ENCODE data around the gene MMP12. TPM values are rescaled to one million over a fixed set of nuclear protein-coding genes. Genes with fewer than 3 reads are reported as not detected.

Gene MMP12
- total and polyA plus RNA-seq, 4 donors, result 0.09 TPM; not detected in 3

- Histone ChIP-seq H3K27me3 (ENCODE audit: control insufficient read depth, insufficient read depth, low read length) (no peaks in the 10 kb centered on the region), H3K4me3 (ENCODE audit: low read depth, low read length) (no peak overlapping the region), H3K27ac (ENCODE audit: low read depth, low read length) (no peak overlapping the region), H3K4me1 (ENCODE audit: control insufficient read depth, insufficient read depth, low read length) (peaks cover 4% of the 10 kb centered on the region), H3K9me3 (ENCODE audit: control insufficient read depth, insufficient read depth, low read length) (no peaks in the 10 kb centered on the region), H3K36me3 (ENCODE audit: control insufficient read depth, insufficient read depth, low read length) (no peaks in the 10 kb centered on the region)
- DNase-seq (ENCODE audit: low read depth in 4 of 6, low spot score in 6 of 6), result no peak
- WGBS (ENCODE audit: insufficient coverage), result 83% methylated on average over 3 of the region's 3 CpGs
Measured at GRCh38 chr11:102836290-102836875, 38.4 kb downstream of the MMP12 start.

GRCh38 chr11:102833731-102834130 is 41.1 kb downstream of the MMP12 start:
- 92% methylated on average over 2 of the region's 2 CpGs for WGBS (ENCODE audit: insufficient coverage)
- H3K4me3 ChIP-seq (ENCODE audit: low read depth, low read length), result no peak overlapping the region
- no peaks in the 10 kb centered on the region for H3K9me3 ChIP-seq (ENCODE audit: control insufficient read depth, insufficient read depth, low read length)
- H3K27ac ChIP-seq (ENCODE audit: low read depth, low read length), result no peak overlapping the region
- no peak for DNase-seq (ENCODE audit: low read depth in 4 of 6, low spot score in 6 of 6)
- no peaks in the 10 kb centered on the region for H3K36me3 ChIP-seq (ENCODE audit: control insufficient read depth, insufficient read depth, low read length)
- peaks cover 2% of the 10 kb centered on the region for H3K27me3 ChIP-seq (ENCODE audit: control insufficient read depth, insufficient read depth, low read length)
- peaks cover 4% of the 10 kb centered on the region for H3K4me1 ChIP-seq (ENCODE audit: control insufficient read depth, insufficient read depth, low read length)

DNA sequence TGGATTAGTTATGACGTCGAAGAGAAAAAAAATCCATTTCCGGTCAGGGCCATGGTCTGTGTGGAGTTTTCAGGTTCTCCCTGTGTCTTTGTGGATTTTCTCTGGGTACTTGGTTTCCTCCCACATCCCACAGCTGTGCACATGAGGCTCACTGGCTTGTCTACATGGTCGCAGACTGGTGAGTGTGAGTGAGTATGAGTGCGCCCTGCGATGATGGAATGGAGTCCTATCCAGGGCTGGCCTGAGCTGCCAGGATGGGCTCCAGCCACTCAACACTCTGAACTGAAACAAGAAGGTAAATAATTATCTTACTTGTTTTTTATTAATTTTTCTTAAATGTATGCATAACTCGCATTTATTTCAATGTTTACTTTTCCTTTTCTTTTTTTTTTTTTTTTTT is 42.2 kb downstream of the MMP12 start:
- Histone ChIP-seq H3K27ac (ENCODE audit: low read depth, low read length) (no peak overlapping the region), H3K9me3 (ENCODE audit: control insufficient read depth, insufficient read depth, low read length) (no peaks in the 10 kb centered on the region), H3K4me1 (ENCODE audit: control insufficient read depth, insufficient read depth, low read length) (peaks cover 4% of the 10 kb centered on the region), H3K4me3 (ENCODE audit: low read depth, low read length) (no peak overlapping the region), H3K27me3 (ENCODE audit: control insufficient read depth, insufficient read depth, low read length) (peaks cover 2% of the 10 kb centered on the region), H3K36me3 (ENCODE audit: control insufficient read depth, insufficient read depth, low read length) (no peaks in the 10 kb centered on the region)
- no peak for DNase-seq (ENCODE audit: low read depth in 4 of 6, low spot score in 6 of 6)
- 100% methylated on average over 2 of the region's 7 CpGs for WGBS (ENCODE audit: insufficient coverage)

DNA sequence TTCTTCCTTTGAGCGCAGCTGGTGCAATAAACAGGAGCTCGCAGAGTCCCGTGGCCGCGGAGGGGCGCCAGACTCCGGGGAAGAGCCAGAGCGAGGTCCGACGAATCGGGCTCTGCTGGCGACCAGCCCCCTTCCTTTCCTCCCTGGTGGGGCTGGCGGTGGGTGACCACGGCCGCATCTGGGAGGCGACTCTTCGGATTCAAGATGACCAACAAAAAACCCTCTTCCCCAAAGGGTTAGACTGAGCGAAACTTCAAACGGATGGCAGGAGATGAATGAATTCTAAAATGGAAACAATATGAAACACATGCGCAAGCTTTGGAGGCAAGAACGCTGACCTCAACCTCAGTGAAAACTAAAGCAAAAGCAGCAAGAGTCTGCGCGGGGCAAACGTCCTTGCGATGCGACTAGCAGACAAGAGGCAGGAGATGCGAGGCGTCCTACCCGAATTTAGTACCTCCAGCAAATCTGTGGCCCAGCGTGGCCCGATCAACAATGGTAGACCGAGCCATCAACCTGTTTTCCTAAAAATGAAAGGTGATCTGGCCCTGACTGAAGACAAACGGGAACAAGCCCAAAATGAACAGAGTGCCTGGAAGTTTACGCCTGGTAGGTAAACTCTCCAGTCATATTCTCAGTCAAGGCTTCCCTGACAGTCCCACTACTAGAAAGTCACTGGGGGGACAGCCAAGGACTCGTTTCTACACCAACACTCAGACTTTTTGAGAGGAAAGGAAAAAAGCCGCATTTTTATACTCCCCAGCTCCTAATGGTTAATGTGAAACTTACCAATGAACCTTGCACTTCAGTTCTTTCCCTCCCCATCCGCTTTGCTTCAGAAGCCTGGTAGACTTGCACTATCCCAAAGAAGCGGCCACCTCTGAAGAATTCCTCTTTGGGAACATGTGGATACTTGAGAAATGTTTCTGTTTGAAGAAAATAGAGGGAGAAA is 43.0 kb downstream of the MMP12 start:
- DNase-seq (ENCODE audit: low read depth in 4 of 6, low spot score in 6 of 6), result peak in 2 of 6 donors; percentile 34 to 60
- 38% methylated on average over 30 of the region's 38 CpGs for WGBS (ENCODE audit: insufficient coverage)
- Histone ChIP-seq H3K9me3 (ENCODE audit: control insufficient read depth, insufficient read depth, low read length) (no peaks in the 10 kb centered on the region), H3K4me1 (ENCODE audit: control insufficient read depth, insufficient read depth, low read length) (peaks cover 4% of the 10 kb centered on the region), H3K36me3 (ENCODE audit: control insufficient read depth, insufficient read depth, low read length) (no peaks in the 10 kb centered on the region), H3K27ac (ENCODE audit: low read depth, low read length) (no peak overlapping the region), H3K27me3 (ENCODE audit: control insufficient read depth, insufficient read depth, low read length) (peaks cover 2% of the 10 kb centered on the region), H3K4me3 (ENCODE audit: low read depth, low read length) (peak overlapping the region; percentile 21)

- no peaks in the 10 kb centered on the region for H3K36me3 ChIP-seq (ENCODE audit: control insufficient read depth, insufficient read depth, low read length)
- no peak for DNase-seq (ENCODE audit: low read depth in 4 of 6, low spot score in 6 of 6)
- H3K27ac ChIP-seq (ENCODE audit: low read depth, low read length), result no peak overlapping the region
- H3K4me1 ChIP-seq (ENCODE audit: control insufficient read depth, insufficient read depth, low read length), result peaks cover 4% of the 10 kb centered on the region
- peaks cover 2% of the 10 kb centered on the region for H3K27me3 ChIP-seq (ENCODE audit: control insufficient read depth, insufficient read depth, low read length)
- H3K4me3 ChIP-seq (ENCODE audit: low read depth, low read length), result no peak overlapping the region
- 67% methylated on average over 1 of the region's 2 CpGs for whole genome bisulfite sequencing (ENCODE audit: insufficient coverage)
- H3K9me3 ChIP-seq (ENCODE audit: control insufficient read depth, insufficient read depth, low read length), result peaks cover 1% of the 10 kb centered on the region
Measured at GRCh38 chr11:102831128-102831488, 43.7 kb downstream of the MMP12 start.

DNA sequence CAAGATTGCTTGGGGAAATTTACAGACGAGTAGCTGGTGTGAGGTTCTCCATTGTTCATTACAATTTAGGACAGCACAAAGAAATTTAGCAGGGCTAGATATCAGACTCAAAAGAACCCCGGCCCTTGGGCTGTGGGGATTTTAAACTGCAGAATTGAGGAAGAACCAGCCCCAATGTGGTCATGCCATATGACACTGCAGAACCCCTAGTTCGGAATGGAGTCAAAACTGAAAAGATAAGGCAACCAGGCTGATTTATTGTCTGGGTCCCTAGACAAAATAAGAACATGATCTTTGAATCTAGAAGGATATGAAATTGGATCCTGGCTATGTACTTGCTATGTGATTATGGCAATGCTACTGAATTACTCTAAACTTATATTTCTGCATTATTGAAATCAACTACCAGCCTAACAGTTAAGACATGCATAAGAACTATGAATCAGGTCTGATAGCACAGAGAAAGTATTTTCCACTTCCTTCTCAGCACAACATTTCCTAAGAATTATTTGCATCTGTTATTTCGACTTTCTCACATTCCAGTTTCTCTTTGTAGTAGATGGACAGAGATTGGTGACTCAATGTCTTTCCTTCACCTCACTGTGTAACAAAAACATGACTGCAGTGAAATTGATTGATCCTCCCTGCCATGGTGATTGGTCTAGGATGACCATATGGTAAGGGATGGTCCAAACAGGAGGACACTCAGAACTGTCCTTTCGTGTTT is 44.6 kb downstream of the MMP12 start:
- WGBS (ENCODE audit: insufficient coverage), result 87% methylated on average over 3 of the region's 5 CpGs
- no peak overlapping the region for H3K4me3 ChIP-seq (ENCODE audit: low read depth, low read length)

DNA sequence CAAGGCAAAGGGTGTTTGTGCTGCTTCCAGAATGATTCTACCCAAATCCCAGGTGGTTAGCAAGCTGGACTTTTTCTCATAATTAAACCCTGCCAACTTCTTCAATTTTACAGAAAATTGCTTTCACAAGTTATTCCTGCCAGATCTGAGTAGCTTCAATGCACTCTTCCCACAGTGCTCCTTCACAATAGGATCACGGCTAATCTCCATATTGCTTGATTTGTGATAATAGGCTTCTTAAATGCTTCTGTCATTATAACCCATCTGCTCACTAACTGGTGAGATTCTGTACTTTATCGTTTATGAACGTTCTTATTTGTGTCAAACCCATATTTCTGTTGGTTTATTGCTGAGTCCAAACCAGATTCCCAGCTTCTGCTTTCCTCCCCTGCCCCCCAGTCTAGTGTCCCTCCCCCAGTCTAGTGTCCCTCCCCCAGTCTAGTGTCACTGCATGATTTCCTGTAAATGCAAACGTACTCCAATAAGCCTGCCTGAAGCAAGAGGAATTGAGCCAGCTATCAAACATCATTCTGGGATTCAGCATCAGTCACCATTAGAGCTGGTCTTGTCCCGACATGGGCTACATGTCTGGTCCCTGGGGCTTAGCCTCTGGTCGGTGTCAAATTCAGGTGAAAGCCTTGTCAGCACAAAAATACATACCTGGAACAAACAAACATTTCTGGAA is 45.3 kb downstream of the MMP12 start:
- WGBS (ENCODE audit: insufficient coverage), result 50% methylated on average over 3 of the region's 6 CpGs
- Histone ChIP-seq H3K27ac (ENCODE audit: low read depth, low read length) (no peak overlapping the region), H3K27me3 (ENCODE audit: control insufficient read depth, insufficient read depth, low read length) (peaks cover 2% of the 10 kb centered on the region), H3K9me3 (ENCODE audit: control insufficient read depth, insufficient read depth, low read length) (peaks cover 3% of the 10 kb centered on the region), H3K4me1 (ENCODE audit: control insufficient read depth, insufficient read depth, low read length) (peaks cover 4% of the 10 kb centered on the region), H3K36me3 (ENCODE audit: control insufficient read depth, insufficient read depth, low read length) (no peaks in the 10 kb centered on the region), H3K4me3 (ENCODE audit: low read depth, low read length) (no peak overlapping the region)
- DNase-seq (ENCODE audit: low read depth in 4 of 6, low spot score in 6 of 6), result peak in 2 of 6 donors; percentile 59 to 86

More for the DNA sequence above, 44.6 kb downstream of the MMP12 start:
- Histone ChIP-seq H3K9me3 (ENCODE audit: control insufficient read depth, insufficient read depth, low read length) (peaks cover 3% of the 10 kb centered on the region), H3K27ac (ENCODE audit: low read depth, low read length) (no peak overlapping the region), H3K36me3 (ENCODE audit: control insufficient read depth, insufficient read depth, low read length) (no peaks in the 10 kb centered on the region), H3K4me1 (ENCODE audit: control insufficient read depth, insufficient read depth, low read length) (peaks cover 4% of the 10 kb centered on the region), H3K27me3 (ENCODE audit: control insufficient read depth, insufficient read depth, low read length) (peaks cover 2% of the 10 kb centered on the region)
- DNase-seq (ENCODE audit: low read depth in 4 of 6, low spot score in 6 of 6), result no peak

DNA sequence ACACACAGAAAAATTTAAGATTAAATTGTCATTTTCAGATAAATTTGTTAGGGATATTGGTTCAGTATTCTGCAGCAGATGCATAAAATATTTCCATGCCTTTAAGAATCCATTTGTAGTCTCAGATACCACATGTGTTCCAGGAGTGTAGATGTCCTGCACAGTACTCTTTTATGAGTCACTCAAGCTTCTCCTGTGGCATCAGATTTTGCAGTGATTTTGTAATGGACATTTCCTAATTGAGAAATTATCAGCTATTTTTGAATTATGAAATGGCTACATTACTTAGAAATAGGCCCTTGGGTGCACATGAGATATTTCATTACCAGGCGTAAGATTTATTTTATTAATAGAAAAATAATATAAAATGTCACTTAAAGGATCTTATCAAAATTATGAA is 50.2 kb downstream of the MMP12 start:
- Histone ChIP-seq H3K9me3 (ENCODE audit: control insufficient read depth, insufficient read depth, low read length) (peaks cover 6% of the 10 kb centered on the region), H3K36me3 (ENCODE audit: control insufficient read depth, insufficient read depth, low read length) (no peaks in the 10 kb centered on the region), H3K4me1 (ENCODE audit: control insufficient read depth, insufficient read depth, low read length) (no peaks in the 10 kb centered on the region), H3K27me3 (ENCODE audit: control insufficient read depth, insufficient read depth, low read length) (no peaks in the 10 kb centered on the region), H3K27ac (ENCODE audit: low read depth, low read length) (no peak overlapping the region), H3K4me3 (ENCODE audit: low read depth, low read length) (no peak overlapping the region)
- no peak for DNase-seq (ENCODE audit: low read depth in 4 of 6, low spot score in 6 of 6)
- no CpG with 5 or more reads among the region's 1 CpG for WGBS (ENCODE audit: insufficient coverage)

GRCh38 chr11:102819491-102819890 is 55.3 kb downstream of the MMP12 start:
- no peak overlapping the region for H3K27ac ChIP-seq (ENCODE audit: low read depth, low read length)
- no peak overlapping the region for H3K4me3 ChIP-seq (ENCODE audit: low read depth, low read length)
- peaks cover 3% of the 10 kb centered on the region for H3K9me3 ChIP-seq (ENCODE audit: control insufficient read depth, insufficient read depth, low read length)
- no peaks in the 10 kb centered on the region for H3K36me3 ChIP-seq (ENCODE audit: control insufficient read depth, insufficient read depth, low read length)
- whole genome bisulfite sequencing (ENCODE audit: insufficient coverage), result 93% methylated on average over 6 of the region's 6 CpGs
- no peak for DNase-seq (ENCODE audit: low read depth in 4 of 6, low spot score in 6 of 6)
- H3K27me3 ChIP-seq (ENCODE audit: control insufficient read depth, insufficient read depth, low read length), result no peaks in the 10 kb centered on the region
- no peaks in the 10 kb centered on the region for H3K4me1 ChIP-seq (ENCODE audit: control insufficient read depth, insufficient read depth, low read length)
